ENCODE measurements around the gene PPP1R7. TPM values are rescaled to one million over a fixed set of nuclear protein-coding genes. Genes with fewer than 3 reads are reported as not detected.

PPP1R7 gene
- polyA plus RNA-seq, 3 donors = 54.9 to 102 (median 84.4) TPM

GRCh38 chr2:241197947-241198346 lies 47.7 kb downstream of the PPP1R7 start:
- H3K4me1 ChIP-seq (ENCODE audit: control insufficient read depth in 1 of 2, insufficient read depth in 2 of 2, low read length in 2 of 2) = peaks cover 3 to 8% of the 10 kb centered on the region in 2 donors
- peaks cover 9% of the 10 kb centered on the region for H3K4me1 Mint-ChIP-seq
- H3K9me3 ChIP-seq (replicated peaks in 1 of 2; ENCODE audit: control insufficient read depth in 1 of 2, insufficient read depth in 1 of 2, low read length in 2 of 2) = no peaks in the 10 kb centered on the region
- H3K27ac ChIP-seq (ENCODE audit: low read depth in 1 of 2, low read length in 2 of 2) = no peak overlapping the region
- no peak overlapping the region for H3K27ac Mint-ChIP-seq
- H3K36me3 Mint-ChIP-seq = no peaks in the 10 kb centered on the region
- H3K27me3 Mint-ChIP-seq (ENCODE audit: low read depth in 3 of 3) = peaks cover 0 to 4% (median 1%) of the 10 kb centered on the region in 3 donors
- no peak overlapping the region for H2AFZ ChIP-seq (ENCODE audit: insufficient read depth, low read depth, low read length, poor library complexity, severe bottlenecking)
- H3K9ac ChIP-seq (ENCODE audit: insufficient read depth, low read length, poor library complexity, severe bottlenecking) = no peak overlapping the region
- no peak for TF ChIP-seq CTCF (IDR thresholded peaks at IDR 0.05)
- intact Hi-C loops (cut with micrococcal nuclease) = no loop called here
- no peaks in the 10 kb centered on the region for H3K9me3 Mint-ChIP-seq
- no peak for DNase-seq
- H3K79me2 ChIP-seq (ENCODE audit: insufficient read depth, low read length) = no peaks in the 10 kb centered on the region
- no peak overlapping the region for H3K4me3 ChIP-seq (replicated peaks in 1 of 3; ENCODE audit: low read depth in 2 of 3, low read length in 3 of 3)
- 96% methylated on average over 4 of the region's 6 CpGs for WGBS (ENCODE audit: insufficient coverage)
- H3K4me3 Mint-ChIP-seq = no peak overlapping the region
- no peak overlapping the region for H3K4me2 ChIP-seq (replicated peaks; ENCODE audit: extremely low read depth, low read length, poor library complexity, severe bottlenecking)
- no peaks in the 10 kb centered on the region for H4K20me1 ChIP-seq (ENCODE audit: insufficient read depth, low read length)
- H3K36me3 ChIP-seq (replicated peaks in 1 of 2; ENCODE audit: control insufficient read depth in 1 of 2, insufficient read depth in 2 of 2, low read length in 2 of 2) = no peaks in the 10 kb centered on the region
- H3K27me3 ChIP-seq (ENCODE audit: control insufficient read depth in 2 of 2, insufficient read depth in 2 of 2, low read length in 2 of 2) = no peaks in the 10 kb centered on the region

GRCh38 chr2:241198381-241199279 lies 48.4 kb downstream of the PPP1R7 start:
- Mint-ChIP-seq H3K4me3 (no peak overlapping the region), H3K27me3 (ENCODE audit: low read depth in 3 of 3) (peaks cover 0 to 4% (median 1%) of the 10 kb centered on the region in 3 donors), H3K4me1 (peaks cover 9% of the 10 kb centered on the region), H3K9me3 (no peaks in the 10 kb centered on the region), H3K27ac (no peak overlapping the region), H3K36me3 (no peaks in the 10 kb centered on the region)
- Histone ChIP-seq H4K20me1 (ENCODE audit: insufficient read depth, low read length) (no peaks in the 10 kb centered on the region), H3K27me3 (ENCODE audit: control insufficient read depth in 2 of 2, insufficient read depth in 2 of 2, low read length in 2 of 2) (no peaks in the 10 kb centered on the region), H3K36me3 (replicated peaks in 1 of 2; ENCODE audit: control insufficient read depth in 1 of 2, insufficient read depth in 2 of 2, low read length in 2 of 2) (no peaks in the 10 kb centered on the region), H3K27ac (ENCODE audit: low read depth in 1 of 2, low read length in 2 of 2) (no peak overlapping the region), H3K4me2 (replicated peaks; ENCODE audit: extremely low read depth, low read length, poor library complexity, severe bottlenecking) (no peak overlapping the region), H3K79me2 (ENCODE audit: insufficient read depth, low read length) (no peaks in the 10 kb centered on the region), H3K9ac (ENCODE audit: insufficient read depth, low read length, poor library complexity, severe bottlenecking) (no peak overlapping the region), H3K4me1 (ENCODE audit: control insufficient read depth in 1 of 2, insufficient read depth in 2 of 2, low read length in 2 of 2) (peaks cover 3 to 8% of the 10 kb centered on the region in 2 donors), H3K9me3 (replicated peaks in 1 of 2; ENCODE audit: control insufficient read depth in 1 of 2, insufficient read depth in 1 of 2, low read length in 2 of 2) (no peaks in the 10 kb centered on the region), H2AFZ (ENCODE audit: insufficient read depth, low read depth, low read length, poor library complexity, severe bottlenecking) (no peak overlapping the region), H3K4me3 (replicated peaks in 1 of 3; ENCODE audit: low read depth in 2 of 3, low read length in 3 of 3) (no peak overlapping the region)
- WGBS (ENCODE audit: insufficient coverage) = 89% methylated on average over 26 of the region's 27 CpGs
- intact Hi-C loops (cut with micrococcal nuclease) = no loop called here
- no peak for TF ChIP-seq CTCF (IDR thresholded peaks at IDR 0.05)
- DNase-seq = no peak
